GM08714 (cell line): Measurements from ENCODE around the gene CCNA2.

Source experiments
- H3K4me3 ChIP-seq: fragments of 200-500 bp; sonication (Bioruptor generic); 2 replicates; pipeline ENCODE4 v1.5.1; 2014; ENCODE audit warnings: mild to moderate bottlenecking, low read length, inconsistent platforms
- ZNF274 ChIP-seq: IDR thresholded peaks from 2 replicates; pipeline ENCODE4 v1.6.1; 2012; ENCODE audit warnings: mild to moderate bottlenecking, low read depth, low read length

CCNA2 gene

DNA sequence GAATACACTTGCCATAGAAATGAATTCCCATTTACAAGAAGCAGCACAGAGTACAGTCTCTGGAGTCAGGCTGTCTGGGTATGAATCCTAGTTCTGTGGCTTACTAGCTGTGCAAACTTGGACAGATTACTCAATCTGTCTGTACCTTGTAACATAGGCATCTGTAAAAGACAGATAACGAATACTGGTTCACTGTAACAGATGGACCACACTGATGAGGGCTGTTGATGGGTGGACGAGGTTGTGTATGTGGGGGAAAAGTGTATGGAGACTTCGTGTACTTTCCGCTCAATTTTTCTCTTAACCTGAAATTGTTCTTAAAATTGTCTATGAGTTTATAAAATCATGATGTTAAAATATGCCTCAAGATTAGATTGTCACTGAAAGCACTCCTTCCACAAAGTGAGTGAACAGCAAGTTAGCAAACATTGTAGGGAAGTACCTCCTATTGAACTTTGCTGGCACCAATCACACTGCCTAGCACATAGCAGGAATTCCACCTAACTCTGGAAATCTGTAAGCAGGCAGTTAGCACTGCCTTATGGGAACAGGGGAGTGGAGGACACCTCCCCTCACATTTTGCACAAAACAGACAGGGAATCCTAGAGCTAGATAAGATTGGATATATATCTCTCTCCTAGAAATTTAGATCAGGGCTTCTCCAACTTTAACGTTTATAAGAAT, 29.0 kb downstream of the CCNA2 start:
- no peak overlapping the region for H3K4me3 ChIP-seq
- TF ChIP-seq ZNF274, result no peak

- H3K4me3 ChIP-seq, result no peak overlapping the region
- no peak for TF ChIP-seq ZNF274
Measured at GRCh38 chr4:121792966-121793365, 30.7 kb downstream of the CCNA2 start.

DNA sequence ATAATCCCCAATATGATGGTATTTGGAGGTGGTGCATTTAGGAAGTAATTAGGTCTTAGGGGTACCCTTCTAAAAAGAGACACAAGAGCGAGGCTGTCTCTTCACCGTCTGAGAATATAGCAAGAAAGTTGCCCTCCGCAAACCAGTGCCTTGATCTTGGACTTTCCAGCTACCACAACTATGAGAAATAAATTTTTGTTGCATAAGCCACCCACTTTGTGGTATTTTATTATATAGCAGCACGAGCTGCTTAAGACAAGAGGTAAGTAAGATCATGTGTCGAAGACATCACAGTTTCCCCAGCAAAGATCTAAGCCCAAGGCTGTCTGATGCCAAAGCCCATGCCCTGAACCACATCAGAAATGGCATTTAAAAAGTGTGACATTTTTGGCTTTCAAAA, 32.2 kb downstream of the CCNA2 start:
- no peak overlapping the region for H3K4me3 ChIP-seq
- TF ChIP-seq ZNF274, result no peak

DNA sequence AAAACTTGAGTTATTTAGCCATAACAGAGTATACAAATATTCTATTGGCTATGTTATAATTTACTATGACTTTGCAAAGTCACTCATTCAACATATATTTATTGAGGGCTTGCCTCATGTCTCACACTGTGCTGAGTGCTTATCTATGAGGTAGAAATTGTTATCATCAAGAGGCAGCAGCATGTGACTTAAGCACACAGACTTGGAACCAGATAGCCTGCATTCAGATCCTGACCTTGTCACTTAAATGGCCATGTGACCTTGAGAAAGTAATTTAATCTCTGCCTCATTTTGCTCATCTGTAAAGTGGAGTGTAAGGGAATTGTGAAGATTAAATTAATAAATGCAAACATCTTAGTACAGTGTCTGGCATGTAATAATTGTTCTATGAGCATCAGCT, 32.7 kb downstream of the CCNA2 start:
- H3K4me3 ChIP-seq, result no peak overlapping the region
- no peak for TF ChIP-seq ZNF274

GRCh38 chr4:121789960-121790829, 33.5 kb downstream of the CCNA2 start:
- no peak overlapping the region for H3K4me3 ChIP-seq
- TF ChIP-seq ZNF274, result no peak

DNA sequence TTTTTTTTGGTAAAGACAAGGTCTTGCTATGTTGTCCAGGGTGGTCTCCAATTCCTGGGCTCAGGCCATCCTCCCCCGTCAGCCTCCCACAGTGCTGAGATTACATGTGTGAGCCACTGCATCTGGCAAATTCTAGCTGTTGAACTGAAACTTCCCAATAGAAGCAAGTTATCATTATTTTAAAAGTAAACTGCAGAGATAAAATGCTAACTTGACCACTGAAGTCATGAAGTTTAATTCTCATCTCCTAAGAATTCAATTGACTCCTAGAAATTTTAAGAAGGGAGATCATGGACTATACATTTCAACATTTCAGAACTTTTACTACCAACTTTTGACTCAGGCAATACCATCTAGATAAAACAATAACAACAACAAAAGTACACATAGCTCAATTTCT, 34.2 kb downstream of the CCNA2 start:
- no peak for TF ChIP-seq ZNF274

GRCh38 chr4:121788896-121789295, 34.8 kb downstream of the CCNA2 start:
- no peak for TF ChIP-seq ZNF274
- no peak overlapping the region for H3K4me3 ChIP-seq

More for the DNA sequence above, 34.2 kb downstream of the CCNA2 start:
- no peak overlapping the region for H3K4me3 ChIP-seq

DNA sequence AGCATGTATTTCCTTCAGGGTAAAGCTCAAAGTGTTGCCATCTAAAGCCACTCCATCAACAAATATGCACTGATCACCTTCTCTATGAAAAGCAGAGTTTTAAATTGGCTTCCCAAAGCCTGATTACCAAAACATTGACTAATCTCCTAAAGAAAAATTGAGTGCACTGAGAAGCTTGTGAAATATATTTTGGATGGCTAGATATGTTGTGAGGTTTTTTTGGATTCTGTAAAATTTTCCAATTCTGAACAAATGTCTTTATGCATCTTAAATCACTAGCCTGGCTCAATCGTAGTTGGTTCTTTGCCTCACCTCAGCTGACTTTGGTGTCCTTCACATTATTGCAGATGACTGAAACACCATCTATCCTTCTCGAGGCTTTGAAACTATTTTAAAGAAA, 37.5 kb downstream of the CCNA2 start:
- no peak for TF ChIP-seq ZNF274

DNA sequence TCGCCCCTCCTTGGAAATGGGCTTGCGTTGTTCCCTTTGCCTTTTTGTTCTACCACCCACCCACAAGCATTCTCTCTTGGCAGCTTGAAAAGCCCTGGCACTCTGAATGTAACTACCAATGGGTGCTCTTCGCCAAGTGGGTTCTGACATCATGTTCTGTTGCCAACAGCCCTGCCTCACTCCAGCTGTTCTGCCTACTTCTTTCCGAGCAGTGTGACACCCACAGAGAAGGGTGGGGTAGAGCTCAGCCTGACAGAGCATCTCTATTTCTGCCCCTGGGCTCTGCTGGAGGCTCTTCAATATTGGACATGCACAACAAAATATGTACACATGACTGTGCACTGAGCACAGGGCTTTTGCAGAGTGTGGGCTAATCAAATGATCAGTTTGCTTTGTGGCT, 38.2 kb downstream of the CCNA2 start:
- no peak overlapping the region for H3K4me3 ChIP-seq
- no peak for TF ChIP-seq ZNF274

More for the DNA sequence above, 37.5 kb downstream of the CCNA2 start:
- no peak overlapping the region for H3K4me3 ChIP-seq

GRCh38 chr4:121784975-121785374, 38.7 kb downstream of the CCNA2 start:
- no peak for TF ChIP-seq ZNF274
- no peak overlapping the region for H3K4me3 ChIP-seq

GRCh38 chr4:121784401-121784800, 39.3 kb downstream of the CCNA2 start:
- H3K4me3 ChIP-seq, result no peak overlapping the region
- no peak for TF ChIP-seq ZNF274

DNA sequence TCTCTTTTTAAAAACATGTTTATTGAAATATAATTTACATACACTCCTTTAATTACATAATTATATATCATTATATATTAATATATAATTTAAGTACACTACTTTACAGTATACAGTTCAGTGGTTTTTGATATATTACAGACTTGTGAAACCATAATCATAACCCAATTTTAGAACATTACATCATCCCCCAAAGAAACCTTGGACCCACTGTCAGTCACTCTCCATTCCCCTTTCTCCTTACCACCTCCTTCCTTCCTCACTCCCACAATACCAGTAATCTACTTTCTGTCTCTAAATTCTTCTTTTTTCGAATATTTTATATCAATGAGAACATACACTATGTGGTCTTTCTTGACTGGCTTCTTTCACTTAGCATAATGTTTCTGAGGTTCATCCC, 40.5 kb downstream of the CCNA2 start:
- TF ChIP-seq ZNF274, result no peak
- no peak overlapping the region for H3K4me3 ChIP-seq

DNA sequence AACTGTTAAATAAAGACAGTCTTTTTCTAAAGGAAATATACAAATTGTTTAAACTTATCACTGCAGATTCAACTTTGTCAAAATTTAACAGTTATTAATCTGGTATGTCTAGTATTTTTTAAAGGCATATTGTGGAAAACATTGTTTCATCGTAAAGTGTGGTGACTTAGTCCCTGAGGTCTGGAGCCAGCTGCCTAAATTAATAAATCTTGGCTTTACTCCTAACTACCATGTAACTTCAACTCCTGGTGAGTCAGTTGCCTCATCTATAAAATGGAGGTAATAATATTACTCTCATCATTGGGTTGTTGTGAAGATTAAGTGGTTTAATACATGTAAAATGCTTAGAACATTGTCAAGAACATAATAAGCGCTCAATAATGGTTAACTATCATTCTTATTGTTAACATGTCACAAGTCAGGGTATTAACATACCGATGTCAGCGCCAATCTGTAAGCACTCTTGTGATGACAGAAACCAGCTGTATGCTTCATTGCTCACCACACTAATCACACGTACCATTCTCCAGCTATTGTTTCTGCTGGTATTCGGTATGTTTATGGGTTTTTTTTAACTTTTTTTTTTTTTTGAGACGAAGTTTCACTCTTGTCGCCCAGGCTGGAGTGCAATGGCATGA, 44.6 kb downstream of the CCNA2 start:
- no peak for TF ChIP-seq ZNF274
- H3K4me3 ChIP-seq, result no peak overlapping the region

DNA sequence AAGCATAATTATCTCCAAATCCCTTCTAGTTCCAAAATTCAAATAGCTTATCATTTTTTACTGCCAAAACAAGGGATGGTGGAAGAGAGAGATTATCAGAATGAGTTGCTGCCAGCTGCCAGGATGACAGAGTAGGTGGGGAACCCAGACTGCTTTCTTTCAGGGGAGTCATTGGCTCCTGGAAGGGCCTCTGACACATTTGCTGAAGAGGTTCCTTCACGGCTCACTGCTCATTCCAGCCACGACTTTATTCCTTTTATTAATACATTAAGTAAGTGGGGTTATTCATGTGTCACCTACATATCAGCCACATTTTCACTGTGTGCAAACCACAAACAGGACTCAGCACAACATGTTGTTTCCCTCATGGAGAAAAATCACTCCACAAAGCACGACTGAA, 46.1 kb downstream of the CCNA2 start:
- no peak overlapping the region for H3K4me3 ChIP-seq
- no peak for TF ChIP-seq ZNF274
